ENCODE results near the gene TBCD.

The TBCD gene

DNA sequence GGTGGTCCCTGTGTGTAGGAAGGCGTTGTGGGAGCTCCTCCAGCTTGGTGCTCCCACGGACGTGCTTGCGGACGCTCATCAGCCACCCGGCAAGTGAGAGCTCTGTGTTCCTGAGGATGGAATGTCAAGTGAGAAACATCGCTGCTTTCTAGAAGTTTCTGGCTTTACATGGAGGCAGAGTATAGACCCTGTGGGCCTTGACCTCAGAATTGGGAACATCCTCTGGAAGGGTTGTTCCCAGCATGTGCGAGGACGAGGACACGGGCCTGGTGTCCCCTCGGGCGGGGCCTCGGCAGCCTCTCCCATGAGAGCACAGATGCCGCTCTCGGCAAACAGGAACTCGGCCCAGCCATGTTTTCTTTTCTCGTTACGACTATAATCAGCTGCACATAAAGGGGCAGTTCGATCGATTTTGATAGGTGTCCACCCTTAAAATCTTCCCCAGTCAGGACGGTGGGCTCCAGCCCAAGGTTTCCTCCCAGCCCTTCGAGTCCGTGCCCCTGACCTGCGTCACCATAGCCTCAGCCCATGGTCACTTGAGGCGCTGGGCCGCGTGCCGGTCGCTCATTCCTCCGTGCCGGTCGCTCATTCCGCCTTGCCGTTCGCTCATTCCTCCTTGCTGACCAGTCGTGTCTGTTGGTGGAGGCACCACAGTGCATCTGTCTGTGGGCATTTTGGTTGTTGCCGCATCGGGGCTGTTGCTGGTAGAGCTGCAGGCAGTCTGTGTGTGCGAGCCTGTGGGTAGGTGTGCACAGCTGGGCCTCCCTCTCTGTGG, 179.2 kb downstream of the TBCD start:
- CTCF ChIA-PET = interaction anchor here (1.0 to 4.8 kb wide), 4 partner anchors 10 to 152 kb away, joined by 4 to 17 read pairs (median 6); no protein-coding TSS in a partner anchor
- H3K4me3 ChIP-seq (ENCODE audit: low read depth, low read length) = no peak overlapping the region
- POLR2A ChIA-PET = interaction anchor here (1.8 kb wide), 1 partner anchor 148 kb away, joined by 8 read pairs; the partner anchor contains the start of gene METRNL
- no peak for DNase-seq (ENCODE audit: low read depth, low spot score)
- TF ChIP-seq, protein P1, sequence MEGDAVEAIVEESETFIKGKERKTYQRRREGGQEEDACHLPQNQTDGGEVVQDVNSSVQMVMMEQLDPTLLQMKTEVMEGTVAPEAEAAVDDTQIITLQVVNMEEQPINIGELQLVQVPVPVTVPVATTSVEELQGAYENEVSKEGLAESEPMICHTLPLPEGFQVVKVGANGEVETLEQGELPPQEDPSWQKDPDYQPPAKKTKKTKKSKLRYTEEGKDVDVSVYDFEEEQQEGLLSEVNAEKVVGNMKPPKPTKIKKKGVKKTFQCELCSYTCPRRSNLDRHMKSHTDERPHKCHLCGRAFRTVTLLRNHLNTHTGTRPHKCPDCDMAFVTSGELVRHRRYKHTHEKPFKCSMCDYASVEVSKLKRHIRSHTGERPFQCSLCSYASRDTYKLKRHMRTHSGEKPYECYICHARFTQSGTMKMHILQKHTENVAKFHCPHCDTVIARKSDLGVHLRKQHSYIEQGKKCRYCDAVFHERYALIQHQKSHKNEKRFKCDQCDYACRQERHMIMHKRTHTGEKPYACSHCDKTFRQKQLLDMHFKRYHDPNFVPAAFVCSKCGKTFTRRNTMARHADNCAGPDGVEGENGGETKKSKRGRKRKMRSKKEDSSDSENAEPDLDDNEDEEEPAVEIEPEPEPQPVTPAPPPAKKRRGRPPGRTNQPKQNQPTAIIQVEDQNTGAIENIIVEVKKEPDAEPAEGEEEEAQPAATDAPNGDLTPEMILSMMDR (IDR thresholded peaks at IDR 0.05; ENCODE audit: insufficient read depth, low read length, missing control alignments) = no peak

DNA sequence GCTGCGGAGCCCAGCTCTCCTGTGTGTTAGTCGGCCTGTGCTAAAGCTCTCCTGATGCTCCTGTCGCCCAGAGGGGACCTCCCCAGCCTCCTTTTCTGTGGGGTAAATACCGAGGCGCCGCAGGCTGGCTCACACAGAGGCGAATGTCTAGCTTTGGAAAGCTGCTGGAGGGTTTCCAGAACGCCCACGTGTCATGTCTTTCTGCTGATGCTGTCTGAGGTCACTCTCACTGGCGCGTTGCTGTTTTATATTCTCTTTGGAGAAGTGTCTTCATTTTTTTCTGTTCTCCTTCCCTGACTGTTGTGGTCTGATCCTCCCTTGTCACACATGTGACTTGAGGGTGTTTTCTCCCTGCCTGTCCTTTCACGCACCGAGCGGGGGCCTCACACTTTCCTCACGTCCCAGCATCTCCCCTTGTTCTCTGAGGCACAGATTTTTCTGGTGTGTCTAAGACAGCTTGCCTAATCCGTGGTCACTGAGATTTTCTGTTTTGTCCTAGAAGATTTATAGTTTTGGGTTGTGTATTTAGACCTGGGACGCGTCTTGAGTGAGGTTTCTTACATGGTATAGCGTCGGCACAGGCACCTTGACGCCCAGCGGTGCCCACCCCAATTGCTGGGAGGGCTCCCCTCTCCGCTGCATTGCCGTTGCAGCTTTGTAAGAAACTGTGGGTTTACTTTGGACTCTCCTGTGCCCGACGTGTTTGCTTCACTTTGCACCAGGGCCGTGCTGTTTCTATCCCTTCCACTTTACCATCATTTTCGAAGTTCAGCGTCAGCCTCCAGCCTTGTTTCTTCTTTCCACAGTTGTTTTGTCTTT, 180.0 kb downstream of the TBCD start:
- CTCF ChIA-PET = interaction anchor here (0.9 to 4.8 kb wide), 10 partner anchors 10 to 215 kb away, joined by 3 to 17 read pairs (median 4); no protein-coding TSS in a partner anchor
- peak; percentile 55 for DNase-seq (ENCODE audit: low read depth, low spot score)
- TF ChIP-seq, protein P1 (IDR thresholded peaks at IDR 0.05; ENCODE audit: insufficient read depth, low read length, missing control alignments) = no peak

DNA sequence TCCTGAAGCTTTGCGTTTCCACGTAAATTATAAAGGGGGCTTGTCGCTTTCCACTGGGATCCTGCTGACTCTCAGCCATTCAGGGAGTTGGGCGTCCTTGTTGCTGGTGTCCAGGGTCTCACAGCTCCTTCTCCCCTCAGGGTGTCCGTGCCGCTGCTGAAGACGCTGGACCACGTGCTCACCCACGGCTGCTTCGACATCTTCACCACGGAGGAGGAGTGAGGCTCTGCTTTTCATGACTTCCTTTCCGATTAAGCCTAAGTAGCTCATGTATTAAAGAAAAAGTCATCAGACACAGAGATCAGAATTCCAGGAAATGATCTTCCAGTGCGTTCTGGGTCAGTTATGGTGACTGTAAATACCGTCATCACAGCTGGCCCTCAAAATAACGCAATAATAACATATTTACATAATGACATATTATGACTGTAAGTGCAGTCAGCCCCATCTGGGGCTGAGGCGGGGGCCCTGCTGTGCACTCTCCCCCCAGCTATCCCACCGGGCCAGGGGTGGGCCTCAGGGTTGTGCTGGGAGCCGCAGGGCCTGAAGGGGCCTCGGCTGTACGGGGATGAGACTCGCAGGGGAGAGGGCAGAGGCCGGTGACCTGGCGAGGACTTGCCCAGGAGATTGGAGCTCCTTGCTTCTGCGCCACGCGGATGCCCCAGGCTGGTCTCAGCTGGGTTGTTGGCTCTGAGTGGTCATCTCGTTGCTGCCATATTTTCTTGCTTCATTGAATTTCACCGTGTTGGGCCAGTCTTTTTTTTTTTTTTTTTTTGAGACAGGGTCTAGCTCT, 180.8 kb downstream of the TBCD start:
- ChIA-PET POLR2A (interaction anchor here (1.5 to 1.8 kb wide), 2 partner anchors 15 to 147 kb away, joined by 3 to 8 read pairs; partner anchors contain the start of gene METRNL), CTCF (interaction anchor here (0.9 to 4.8 kb wide), 11 partner anchors 8 to 214 kb away, joined by 3 to 17 read pairs (median 4); no protein-coding TSS in a partner anchor)
- DNase-seq (ENCODE audit: low read depth, low spot score) = no peak
- TF ChIP-seq, protein P1 (IDR thresholded peaks at IDR 0.05; ENCODE audit: insufficient read depth, low read length, missing control alignments) = no peak
- H3K4me3 ChIP-seq (ENCODE audit: low read depth, low read length) = no peak overlapping the region

More for the DNA sequence above, 180.0 kb downstream of the TBCD start:
- no peak overlapping the region for H3K4me3 ChIP-seq (ENCODE audit: low read depth, low read length)
- POLR2A ChIA-PET = interaction anchor here (1.5 to 1.8 kb wide), 2 partner anchors 14 to 147 kb away, joined by 3 to 8 read pairs; partner anchors contain the start of gene METRNL

DNA sequence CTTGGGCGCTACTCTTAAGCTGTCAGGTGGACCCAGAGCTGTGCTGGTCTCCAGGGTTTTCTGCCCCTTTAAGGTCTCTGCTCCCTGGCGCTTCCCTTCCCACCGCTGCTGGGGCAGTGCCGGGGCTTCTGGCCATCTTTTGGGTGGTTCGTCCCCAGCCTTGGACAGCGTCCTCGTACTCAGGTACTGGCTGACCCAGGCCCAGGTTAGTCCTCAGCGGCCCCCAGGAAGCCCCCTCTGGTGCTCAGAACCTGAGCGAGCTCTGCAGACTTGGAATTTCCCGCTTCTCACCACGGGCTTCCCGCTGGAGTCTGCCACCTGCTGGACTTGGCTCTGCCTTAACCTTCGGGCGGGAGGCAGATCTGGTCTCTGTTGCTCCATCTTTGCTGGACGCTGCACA, 182.0 kb downstream of the TBCD start:
- DNase-seq (ENCODE audit: low read depth, low spot score) = no peak
- no peak overlapping the region for H3K4me3 ChIP-seq (ENCODE audit: low read depth, low read length)
- ChIA-PET CTCF (interaction anchor here (1.1 to 4.8 kb wide), 4 partner anchors 9 to 152 kb away, joined by 3 to 17 read pairs (median 4); no protein-coding TSS in a partner anchor), POLR2A (no interaction called here)
- TF ChIP-seq, protein P1 (IDR thresholded peaks at IDR 0.05; ENCODE audit: insufficient read depth, low read length, missing control alignments) = no peak

DNA sequence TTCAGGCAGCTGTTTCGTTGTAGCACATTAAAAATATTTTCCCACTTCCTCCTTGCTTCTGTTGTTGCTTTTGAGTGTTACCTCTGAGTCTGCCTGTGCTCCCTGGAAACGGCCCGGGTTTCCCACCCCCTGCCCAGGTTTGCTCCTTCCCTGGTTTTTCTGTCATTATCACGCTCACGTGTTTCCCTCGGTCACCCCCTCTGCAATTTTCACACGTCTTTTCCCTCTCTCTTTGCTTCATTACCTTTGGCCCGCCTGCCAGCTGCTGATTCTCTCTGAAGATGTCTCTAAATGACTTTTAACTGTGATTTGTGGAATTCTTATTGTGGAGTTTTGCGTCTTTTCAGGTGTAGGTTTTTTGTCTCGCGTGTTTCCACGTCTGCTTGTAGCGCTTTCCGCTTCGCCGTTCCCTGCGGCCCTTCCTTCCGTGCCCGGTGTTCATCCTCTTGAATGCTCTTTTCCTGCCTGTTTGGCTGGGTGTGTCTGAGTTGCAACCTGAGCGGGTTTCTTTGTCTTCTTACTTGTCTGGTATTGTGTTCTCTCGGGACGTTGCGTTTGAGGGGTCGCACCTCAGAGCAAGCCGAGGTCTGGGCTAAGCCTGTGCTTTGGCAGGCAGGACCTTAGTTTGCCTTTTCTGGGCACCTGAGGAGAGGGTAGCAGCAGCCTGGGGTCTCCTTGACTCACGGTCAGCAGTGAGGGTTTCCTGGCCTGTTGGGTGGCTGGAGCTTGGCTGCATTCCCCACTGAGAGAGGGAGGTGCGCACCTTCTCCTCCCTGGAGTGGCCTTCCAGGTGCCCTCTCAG, 184.3 kb downstream of the TBCD start:
- POLR2A ChIA-PET = no interaction called here
- TF ChIP-seq, protein P1 (IDR thresholded peaks at IDR 0.05; ENCODE audit: insufficient read depth, low read length, missing control alignments) = no peak
- DNase-seq (ENCODE audit: low read depth, low spot score) = no peak
- no peak overlapping the region for H3K4me3 ChIP-seq (ENCODE audit: low read depth, low read length)
- CTCF ChIA-PET = no interaction called here
